DND-41 (cell line): ENCODE measurements around the gene MAP3K6.
A peak's percentile ranks its signal among the peaks of the same experiment; 100 is the strongest.
"Not testable (repeated sequence)": the region's sequence is repeated elsewhere in the genome, so short reads cannot be mapped to it uniquely, and the experiment has no call there.

ENCODE experiments used
- ATAC-seq: fragments of 200-7000 bp; cut with Tn5 transposase; 3 replicates; pipeline ENCODE4 v1.9.1; 2021; ENCODE audit warnings: low read depth; ENCODE audit not compliant: insufficient read depth
- DNase-seq: peaks from one replicate; pipeline ENCODE4 v3.0.0-alpha.2; 2020
- H2AFZ ChIP-seq: 2 replicates; pipeline ENCODE4 v1.6.0; 2012; ENCODE audit warnings: low read depth, low read length
- H3K27ac ChIP-seq: 2 replicates; pipeline ENCODE4 v1.5.1; 2012; ENCODE audit warnings: low read length, inconsistent platforms
- H3K27me3 ChIP-seq: fragments of 200-600 bp; sonication (generic); 2 replicates; pipeline ENCODE4 v1.6.0; 2012; ENCODE audit warnings: low read length, mild to moderate bottlenecking, inconsistent platforms; ENCODE audit not compliant: insufficient read depth, poor library complexity
- H3K36me3 ChIP-seq: 2 replicates; pipeline ENCODE4 v1.5.1; 2012; ENCODE audit warnings: low read length, inconsistent platforms; ENCODE audit not compliant: insufficient read depth
- H3K4me1 ChIP-seq: 2 replicates; pipeline ENCODE4 v1.5.1; 2012; ENCODE audit warnings: mild to moderate bottlenecking, low read length; ENCODE audit not compliant: insufficient read depth
- H3K4me2 ChIP-seq: 2 replicates; pipeline ENCODE4 v1.6.0; 2012; ENCODE audit warnings: mild to moderate bottlenecking, moderate library complexity, low read length, inconsistent platforms; ENCODE audit not compliant: insufficient read depth
- H3K4me3 ChIP-seq, 2 experiments: fragments of 200-600 bp in 1 of 2; shearing (Covaris generic) in 1 of 2; 2 replicates each; pipeline ENCODE4 v1.5.1; 2012 to 2016; ENCODE audit warnings: inconsistent platforms in 2 of 2, low read length in 2 of 2, mild to moderate bottlenecking in 2 of 2, low read depth in 1 of 2, moderate library complexity in 1 of 2
- H3K79me2 ChIP-seq: 2 replicates; pipeline ENCODE4 v1.6.0; 2012; ENCODE audit warnings: low read length, inconsistent platforms; ENCODE audit not compliant: insufficient read depth
- H3K9ac ChIP-seq: 2 replicates; pipeline ENCODE4 v1.6.0; 2012; ENCODE audit warnings: low read depth, mild to moderate bottlenecking, inconsistent platforms, low read length, moderate library complexity
- H3K9me3 ChIP-seq: 2 replicates; pipeline ENCODE4 v1.5.1; 2012; ENCODE audit warnings: low read length, moderate library complexity, mild to moderate bottlenecking, inconsistent platforms; ENCODE audit not compliant: insufficient read depth, severe bottlenecking
- H4K20me1 ChIP-seq: 2 replicates; pipeline ENCODE4 v1.6.0; 2012; ENCODE audit warnings: low read length; ENCODE audit not compliant: insufficient read depth
- CTCF ChIP-seq: IDR thresholded peaks from 2 replicates; pipeline ENCODE4 v1.5.1; 2012; ENCODE audit warnings: borderline replicate concordance, low read length, moderate library complexity, mild to moderate bottlenecking; ENCODE audit not compliant: poor library complexity, severe bottlenecking; ENCODE audit errors: extremely low read depth
- EZH2 ChIP-seq: IDR thresholded peaks from 3 replicates; pipeline ENCODE4 v1.6.1; 2012; ENCODE audit warnings: borderline replicate concordance, low read depth, mild to moderate bottlenecking, moderate library complexity, low read length, inconsistent platforms; ENCODE audit not compliant: severe bottlenecking

The MAP3K6 gene

GRCh38 chr1:27392096-27392777 lies 25.5 kb upstream of the MAP3K6 start, which contains the start of gene GPR3:
Gene GPR3 (plus strand): TSS chr1:27392622. CDS start chr1:27393799, 1,177 bp downstream.
- H3K79me2 ChIP-seq = no peaks in the 10 kb centered on the region
- H3K9me3 ChIP-seq = no peaks in the 10 kb centered on the region
- H4K20me1 ChIP-seq = no peaks in the 10 kb centered on the region
- no peak within 1 kb of the TSS for H3K27ac ChIP-seq
- no peak within 1 kb of the TSS for H3K9ac ChIP-seq
- no peaks in the 10 kb centered on the region for H3K36me3 ChIP-seq
- no peak within 1 kb of the TSS for H3K4me2 ChIP-seq
- TF ChIP-seq EZH2 (no peak), CTCF (peak; percentile 5)
- peaks cover 5% of the 10 kb centered on the region; the same call in 1 of the 2 replicates for H3K4me1 ChIP-seq
- no peaks in the 10 kb centered on the region for H3K27me3 ChIP-seq
- no peak within 1 kb of the TSS for H2AFZ ChIP-seq
- ATAC-seq (no peak), DNase-seq (no peak)
- no peak within 1 kb of the TSS for H3K4me3 ChIP-seq

GRCh38 chr1:27391511-27392095 lies 24.8 kb upstream of the MAP3K6 start:
- Histone ChIP-seq H3K4me2 (no peak overlapping the region), H3K27me3 (no peaks in the 10 kb centered on the region), H3K4me3 (no peak overlapping the region), H3K36me3 (no peaks in the 10 kb centered on the region), H3K9me3 (no peaks in the 10 kb centered on the region), H4K20me1 (no peaks in the 10 kb centered on the region), H3K27ac (no peak overlapping the region), H3K9ac (no peak overlapping the region), H3K4me1 (peaks cover 5% of the 10 kb centered on the region; the same call in 1 of the 2 replicates), H3K79me2 (no peaks in the 10 kb centered on the region), H2AFZ (no peak overlapping the region)
- ATAC-seq (no peak), DNase-seq (no peak)
- no peak for TF ChIP-seq CTCF
- TF ChIP-seq EZH2 = no peak

GRCh38 chr1:27388337-27389005 lies 21.7 kb upstream of the MAP3K6 start:
- Histone ChIP-seq H3K4me1 (no peaks in the 10 kb centered on the region), H3K4me3 (no peak overlapping the region), H3K27me3 (no peaks in the 10 kb centered on the region), H2AFZ (no peak overlapping the region), H3K36me3 (no peaks in the 10 kb centered on the region), H3K9ac (no peak overlapping the region), H3K9me3 (no peaks in the 10 kb centered on the region), H3K79me2 (no peaks in the 10 kb centered on the region), H3K27ac (no peak overlapping the region), H4K20me1 (no peaks in the 10 kb centered on the region), H3K4me2 (no peak overlapping the region)
- DNase-seq = peak; percentile 71
- TF ChIP-seq CTCF (peak; percentile 95), EZH2 (no peak)
- ATAC-seq = peak; percentile 74

- H3K4me2 ChIP-seq, ATAC-seq, H3K9me3 ChIP-seq, H3K27me3 ChIP-seq, H3K9ac ChIP-seq, H3K4me3 ChIP-seq, H3K79me2 ChIP-seq, H3K27ac ChIP-seq, H3K36me3 ChIP-seq, H4K20me1 ChIP-seq, DNase-seq, H3K4me1 ChIP-seq, H2AFZ ChIP-seq: not testable (repeated sequence)
These were observed 18.0 kb upstream of the MAP3K6 start for GRCh38 chr1:27384797-27385196.
